Naive B cell (primary cell): ENCODE data around the gene TPSB2. TPM values are rescaled to one million over a fixed set of nuclear protein-coding genes. Genes with fewer than 3 reads are reported as not detected.

Source experiments
- ATAC-seq, 2 donors: fragments of 150-1000 bp; cut with Tn5 transposase; 2 replicates each; pipeline ENCODE4 v1.10.0; 2021; ENCODE audit warnings: low read depth in 2 of 2, mild to moderate bottlenecking in 2 of 2, moderate library complexity in 2 of 2
- DNase-seq: peaks from one replicate; pipeline ENCODE4 v3.0.0; 2022
- H3K27ac Mint-ChIP-seq, 6 donors: one replicate each; pipeline ENCODE4 v1.8.0; 2020 to 2022; ENCODE audit warnings: mild to moderate bottlenecking in 6 of 6, mixed read lengths in 6 of 6, moderate library complexity in 5 of 6, inconsistent platforms in 2 of 6
- H3K27me3 Mint-ChIP-seq, 3 donors: one replicate each; pipeline ENCODE4 v1.8.0; 2021 to 2022; ENCODE audit warnings: mixed read lengths in 3 of 3, mild to moderate bottlenecking in 1 of 3
- H3K36me3 Mint-ChIP-seq, 2 donors: one replicate each; pipeline ENCODE4 v1.8.0; 2020 to 2022; ENCODE audit warnings: mixed read lengths in 2 of 2, inconsistent platforms in 1 of 2, mild to moderate bottlenecking in 1 of 2
- H3K4me1 Mint-ChIP-seq, 3 donors: one replicate each; pipeline ENCODE4 v1.8.0; 2020 to 2022; ENCODE audit warnings: mixed read lengths in 3 of 3, inconsistent platforms in 1 of 3, mild to moderate bottlenecking in 1 of 3, moderate library complexity in 1 of 3
- H3K4me3 Mint-ChIP-seq, 8 donors: one replicate each; pipeline ENCODE4 v1.8.0; 2020 to 2022; ENCODE audit warnings: mild to moderate bottlenecking in 8 of 8, mixed read lengths in 8 of 8, moderate library complexity in 8 of 8, inconsistent platforms in 2 of 8
- H3K9me3 Mint-ChIP-seq, 7 donors: one replicate each; pipeline ENCODE4 v1.8.0; 2020 to 2022; ENCODE audit warnings: mixed read lengths in 7 of 7, mild to moderate bottlenecking in 5 of 7, inconsistent platforms in 2 of 7, moderate library complexity in 1 of 7
- polyA plus RNA-seq, 6 donors: library from polyadenylated mRNA; unstranded; fragments of 300-500 nt; fragmentation: Illumina TruSeq; gene quantifications; one replicate each; pipeline ENCODE4 v1.2.3, GENCODE V29; 2021; ENCODE audit warnings: low read depth in 6 of 6

TPSB2 gene
- polyA plus RNA-seq, 6 donors from 2014 or later = not detected

- no peaks in the 10 kb centered on the region for H3K9me3 Mint-ChIP-seq
- no peaks in the 10 kb centered on the region for H3K36me3 Mint-ChIP-seq
- peaks cover 0 to 6% (median 5%) of the 10 kb centered on the region in 3 donors for H3K27me3 Mint-ChIP-seq
- ATAC-seq (no peak), DNase-seq (no peak)
- H3K27ac Mint-ChIP-seq = no peak overlapping the region
- no peak overlapping the region for H3K4me3 Mint-ChIP-seq
- H3K4me1 Mint-ChIP-seq = no peaks in the 10 kb centered on the region
Measured at GRCh38 chr16:1216681-1217400, 13.1 kb downstream of the TPSB2 start.

- Mint-ChIP-seq H3K27ac (no peak overlapping the region), H3K4me1 (no peaks in the 10 kb centered on the region), H3K4me3 (no peak overlapping the region), H3K36me3 (no peaks in the 10 kb centered on the region), H3K27me3 (peaks cover 0 to 5% (median under 1%) of the 10 kb centered on the region in 3 donors), H3K9me3 (no peaks in the 10 kb centered on the region)
- no peak for DNase-seq
- ATAC-seq = no peak
Measured at GRCh38 chr16:1216296-1216619, 13.7 kb downstream of the TPSB2 start.

- no peaks in the 10 kb centered on the region for H3K36me3 Mint-ChIP-seq
- no peak overlapping the region for H3K4me3 Mint-ChIP-seq
- DNase-seq = no peak
- H3K27ac Mint-ChIP-seq = no peak overlapping the region
- no peaks in the 10 kb centered on the region for H3K4me1 Mint-ChIP-seq
- H3K9me3 Mint-ChIP-seq = no peaks in the 10 kb centered on the region
- no peak for ATAC-seq
- H3K27me3 Mint-ChIP-seq = peaks cover 0 to 5% (median 0%) of the 10 kb centered on the region in 3 donors
Measured at GRCh38 chr16:1215574-1216295, 14.2 kb downstream of the TPSB2 start.

- H3K36me3 Mint-ChIP-seq = no peaks in the 10 kb centered on the region
- no peaks in the 10 kb centered on the region for H3K9me3 Mint-ChIP-seq
Measured at GRCh38 chr16:1214719-1215118, 15.3 kb downstream of the TPSB2 start.

GRCh38 chr16:1213796-1214372 lies 16.1 kb downstream of the TPSB2 start:
- no peaks in the 10 kb centered on the region for H3K4me1 Mint-ChIP-seq
- no peaks in the 10 kb centered on the region for H3K9me3 Mint-ChIP-seq
- no peak overlapping the region for H3K27ac Mint-ChIP-seq
- H3K27me3 Mint-ChIP-seq = peaks cover 0 to 5% (median 0%) of the 10 kb centered on the region in 3 donors
- no peak overlapping the region for H3K4me3 Mint-ChIP-seq
- DNase-seq (no peak), ATAC-seq (no peak)
- H3K36me3 Mint-ChIP-seq = no peaks in the 10 kb centered on the region

More at GRCh38 chr16:1214719-1215118, 15.3 kb downstream of the TPSB2 start:
- peaks cover 0 to 5% (median 0%) of the 10 kb centered on the region in 3 donors for H3K27me3 Mint-ChIP-seq
- no peak for DNase-seq
- no peaks in the 10 kb centered on the region for H3K4me1 Mint-ChIP-seq
- peak overlapping the region in 1 of 8 donors; percentile 53 for H3K4me3 Mint-ChIP-seq
- no peak overlapping the region for H3K27ac Mint-ChIP-seq
- ATAC-seq = no peak

- Mint-ChIP-seq H3K9me3 (no peaks in the 10 kb centered on the region), H3K27me3 (peaks cover 0 to 5% (median 0%) of the 10 kb centered on the region in 3 donors), H3K4me1 (no peaks in the 10 kb centered on the region), H3K27ac (no peak overlapping the region), H3K4me3 (no peak overlapping the region), H3K36me3 (no peaks in the 10 kb centered on the region)
- DNase-seq = no peak
- no peak for ATAC-seq
Measured at GRCh38 chr16:1213231-1213630, 16.8 kb downstream of the TPSB2 start.

- Mint-ChIP-seq H3K36me3 (no peaks in the 10 kb centered on the region), H3K27me3 (peaks cover 0 to 9% (median 0%) of the 10 kb centered on the region in 3 donors), H3K4me3 (no peak overlapping the region), H3K4me1 (no peaks in the 10 kb centered on the region), H3K9me3 (no peaks in the 10 kb centered on the region), H3K27ac (no peak overlapping the region)
- ATAC-seq = no peak
- DNase-seq = no peak
Measured at GRCh38 chr16:1212616-1213194, 17.3 kb downstream of the TPSB2 start.

- no peaks in the 10 kb centered on the region for H3K4me1 Mint-ChIP-seq
- DNase-seq = no peak
- no peak overlapping the region for H3K27ac Mint-ChIP-seq
- H3K36me3 Mint-ChIP-seq = no peaks in the 10 kb centered on the region
- peaks cover 0 to 9% (median 0%) of the 10 kb centered on the region in 3 donors for H3K27me3 Mint-ChIP-seq
- no peaks in the 10 kb centered on the region for H3K9me3 Mint-ChIP-seq
- ATAC-seq = no peak
- H3K4me3 Mint-ChIP-seq = no peak overlapping the region
Measured at GRCh38 chr16:1211451-1212268, 18.3 kb downstream of the TPSB2 start.

GRCh38 chr16:1210461-1210860 lies 19.5 kb downstream of the TPSB2 start:
- Mint-ChIP-seq H3K9me3 (no peaks in the 10 kb centered on the region), H3K4me1 (no peaks in the 10 kb centered on the region), H3K27me3 (peaks cover 0 to 5% (median 0%) of the 10 kb centered on the region in 3 donors), H3K27ac (no peak overlapping the region), H3K36me3 (no peaks in the 10 kb centered on the region), H3K4me3 (no peak overlapping the region)
- DNase-seq (no peak), ATAC-seq (no peak)

GRCh38 chr16:1209081-1209480 lies 20.9 kb downstream of the TPSB2 start:
- DNase-seq (no peak), ATAC-seq (no peak)
- Mint-ChIP-seq H3K27me3 (peaks cover 0 to 5% (median 0%) of the 10 kb centered on the region in 3 donors), H3K4me3 (no peak overlapping the region), H3K27ac (no peak overlapping the region), H3K4me1 (no peaks in the 10 kb centered on the region), H3K9me3 (no peaks in the 10 kb centered on the region), H3K36me3 (no peaks in the 10 kb centered on the region)

GRCh38 chr16:1208239-1208830 lies 21.6 kb downstream of the TPSB2 start:
- H3K4me3 Mint-ChIP-seq = no peak overlapping the region
- no peaks in the 10 kb centered on the region for H3K36me3 Mint-ChIP-seq
- no peaks in the 10 kb centered on the region for H3K9me3 Mint-ChIP-seq
- DNase-seq = no peak
- peak overlapping the region in 1 of 6 donors; percentile 92 for H3K27ac Mint-ChIP-seq
- ATAC-seq = no peak
- no peaks in the 10 kb centered on the region for H3K4me1 Mint-ChIP-seq
- peaks cover 0 to 5% (median 0%) of the 10 kb centered on the region in 3 donors for H3K27me3 Mint-ChIP-seq

GRCh38 chr16:1206786-1207185 lies 23.2 kb downstream of the TPSB2 start:
- no peak for ATAC-seq
- H3K4me3 Mint-ChIP-seq = no peak overlapping the region
- no peaks in the 10 kb centered on the region for H3K9me3 Mint-ChIP-seq

GRCh38 chr16:1206326-1206725 lies 23.7 kb downstream of the TPSB2 start:
- H3K27ac Mint-ChIP-seq = no peak overlapping the region
- DNase-seq (no peak), ATAC-seq (no peak)
- H3K27me3 Mint-ChIP-seq = peaks cover 0 to 5% (median 0%) of the 10 kb centered on the region in 3 donors
- no peak overlapping the region for H3K4me3 Mint-ChIP-seq
- no peaks in the 10 kb centered on the region for H3K36me3 Mint-ChIP-seq
- H3K9me3 Mint-ChIP-seq = no peaks in the 10 kb centered on the region
- no peaks in the 10 kb centered on the region for H3K4me1 Mint-ChIP-seq

More at GRCh38 chr16:1206786-1207185, 23.2 kb downstream of the TPSB2 start:
- DNase-seq = no peak
- peaks cover 0 to 5% (median 0%) of the 10 kb centered on the region in 3 donors for H3K27me3 Mint-ChIP-seq
- no peaks in the 10 kb centered on the region for H3K36me3 Mint-ChIP-seq
- no peaks in the 10 kb centered on the region for H3K4me1 Mint-ChIP-seq
- no peak overlapping the region for H3K27ac Mint-ChIP-seq
